CD14-positive monocyte (primary cell): Measurements from ENCODE around the gene PRRC2A. TPM values are rescaled to one million over a fixed set of nuclear protein-coding genes. Genes with fewer than 3 reads are reported as not detected.

Experiments
- DNase-seq, 3 donors: peaks; one replicate each; pipeline ENCODE4 v3.0.0-alpha.2; 2011 to 2022
- H2AFZ ChIP-seq: 2 replicates; pipeline ENCODE4 v1.6.0; 2012; ENCODE audit warnings: mild to moderate bottlenecking, low read depth, low read length, inconsistent platforms; ENCODE audit not compliant: insufficient read depth, poor library complexity, severe bottlenecking
- H3K27ac ChIP-seq, 2 donors: 1 replicate in 1 of 2; 2 replicates in 1 of 2; pipeline ENCODE4 v1.5.1; 2012 to 2013; ENCODE audit warnings: low read length in 2 of 2, control low read depth in 1 of 2, inconsistent platforms in 1 of 2, low read depth in 1 of 2, mild to moderate bottlenecking in 1 of 2
- H3K27me3 ChIP-seq, 2 donors: one replicate each; pipeline versions ENCODE4 v1.6.0 to v1.6.1; 2011 to 2013; ENCODE audit warnings: low read length in 2 of 2; ENCODE audit not compliant: control insufficient read depth in 2 of 2, insufficient read depth in 2 of 2
- H3K36me3 ChIP-seq, 2 donors: replicated peaks in 1 of 2; 1 replicate in 1 of 2; 2 replicates in 1 of 2; pipeline versions ENCODE4 v1.5.1 to v1.6.1; 2012 to 2013; ENCODE audit warnings: low read length in 2 of 2, control low read depth in 1 of 2, inconsistent platforms in 1 of 2, mild to moderate bottlenecking in 1 of 2; ENCODE audit not compliant: insufficient read depth in 2 of 2, control insufficient read depth in 1 of 2
- H3K4me1 ChIP-seq, 2 donors: 1 replicate in 1 of 2; 2 replicates in 1 of 2; pipeline versions ENCODE4 v1.5.1 to v1.6.1; 2012 to 2013; ENCODE audit warnings: low read length in 2 of 2, control low read depth in 1 of 2, inconsistent platforms in 1 of 2, mild to moderate bottlenecking in 1 of 2, moderate library complexity in 1 of 2; ENCODE audit not compliant: insufficient read depth in 2 of 2, control insufficient read depth in 1 of 2
- H3K4me2 ChIP-seq: replicated peaks from 2 replicates; pipeline ENCODE3; 2012; ENCODE audit warnings: low read length, moderate library complexity, mild to moderate bottlenecking; ENCODE audit not compliant: poor library complexity, severe bottlenecking; ENCODE audit errors: extremely low read depth
- H3K4me3 ChIP-seq, 3 experiments: fragments of 200-600 bp in 1 of 3; sonication (generic) in 1 of 3; replicated peaks in 1 of 3; 1 replicate in 2 of 3; 2 replicates in 1 of 3; pipeline ENCODE4 v1.5.1; 2011 to 2013; ENCODE audit warnings: low read length in 3 of 3, mild to moderate bottlenecking in 3 of 3, control low read depth in 2 of 3, low read depth in 2 of 3, inconsistent platforms in 1 of 3, moderate library complexity in 1 of 3
- H3K79me2 ChIP-seq: 2 replicates; pipeline ENCODE4 v1.6.0; 2012; ENCODE audit warnings: mild to moderate bottlenecking, control low read depth, inconsistent platforms, low read length, moderate library complexity; ENCODE audit not compliant: insufficient read depth
- H3K9ac ChIP-seq: 2 replicates; pipeline ENCODE4 v1.6.0; 2017; ENCODE audit warnings: low read length, mild to moderate bottlenecking; ENCODE audit not compliant: insufficient read depth, poor library complexity, severe bottlenecking
- H3K9me3 ChIP-seq, 2 donors: replicated peaks in 1 of 2; 1 replicate in 1 of 2; 2 replicates in 1 of 2; pipeline versions ENCODE4 v1.5.1 to v1.6.1; 2012 to 2013; ENCODE audit warnings: low read length in 2 of 2, control low read depth in 1 of 2; ENCODE audit not compliant: control insufficient read depth in 1 of 2, insufficient read depth in 1 of 2
- H4K20me1 ChIP-seq: 2 replicates; pipeline ENCODE4 v1.6.0; 2012; ENCODE audit warnings: mild to moderate bottlenecking, low read length, control low read depth, moderate library complexity; ENCODE audit not compliant: insufficient read depth
- H3K27ac Mint-ChIP-seq, 7 donors: one replicate each; pipeline ENCODE4 v1.8.0; 2020; ENCODE audit warnings: mild to moderate bottlenecking in 7 of 7, mixed read lengths in 7 of 7, moderate library complexity in 6 of 7, inconsistent platforms in 2 of 7
- H3K27me3 Mint-ChIP-seq, 3 donors: one replicate each; pipeline ENCODE4 v1.8.0; 2021 to 2022; ENCODE audit warnings: low read depth in 3 of 3, mild to moderate bottlenecking in 3 of 3, mixed read lengths in 3 of 3, moderate library complexity in 3 of 3, inconsistent platforms in 1 of 3
- H3K36me3 Mint-ChIP-seq, 2 donors: one replicate each; pipeline ENCODE4 v1.8.0; 2020; ENCODE audit warnings: mixed read lengths in 2 of 2, inconsistent platforms in 1 of 2, mild to moderate bottlenecking in 1 of 2
- H3K4me1 Mint-ChIP-seq: one replicate; pipeline ENCODE4 v1.8.0; 2020; ENCODE audit warnings: mild to moderate bottlenecking, mixed read lengths
- H3K4me3 Mint-ChIP-seq, 2 donors: one replicate each; pipeline ENCODE4 v1.8.0; 2020; ENCODE audit warnings: mild to moderate bottlenecking in 2 of 2, mixed read lengths in 2 of 2, moderate library complexity in 1 of 2
- H3K9me3 Mint-ChIP-seq, 7 donors: one replicate each; pipeline ENCODE4 v1.8.0; 2020 to 2022; ENCODE audit warnings: mixed read lengths in 7 of 7, mild to moderate bottlenecking in 6 of 7, moderate library complexity in 6 of 7, inconsistent platforms in 2 of 7
- CTCF ChIP-seq: fragments of 200-600 bp; IDR thresholded peaks from one replicate; pipeline ENCODE4 v1.8.0; 2022; ENCODE audit warnings: antibody characterized with exemption, mild to moderate bottlenecking
- WGBS: methylation state at CpG from one replicate; pipeline ENCODE4 v1.1.5; 2013; ENCODE audit warnings: missing lambda C conversion rate; ENCODE audit not compliant: insufficient coverage; 5-methylcytosine and 5-hydroxymethylcytosine counted together
- intact Hi-C, 2 donors: fragments of 100-400 bp; cut with micrococcal nuclease; formaldehyde crosslinking; loops; one replicate each; pipeline versions ENCODE4 v1.15.0 to v1.15.1; 2023
- polyA plus RNA-seq, 3 donors: library from polyadenylated mRNA; depleted of rRNA in 1 of 3; unstranded in 2 of 3; stranded (reverse) in 1 of 3; fragments of 300-500 nt in 2 of 3; fragments of >200 nt in 1 of 3; fragmentation: Illumina TruSeq in 2 of 3; gene quantifications; 1 replicate in 2 of 3; 2 replicates in 1 of 3; pipeline ENCODE4 v1.2.3, GENCODE V29; 2012 to 2021

PRRC2A gene
- polyA plus RNA-seq, 3 donors, result 1.2 to 76.7 (median 2.3) TPM

GRCh38 chr6:31624070-31624469 lies 3.6 kb downstream of the PRRC2A start:
- Histone ChIP-seq H3K9ac (no peak overlapping the region), H4K20me1 (peaks cover 37% of the 10 kb centered on the region), H3K27me3 (no peaks in the 10 kb centered on the region), H3K4me3 (no peak overlapping the region), H3K27ac (peak overlapping the region in 1 of 2 donors; percentile 48), H3K9me3 (no peaks in the 10 kb centered on the region), H3K79me2 (peaks cover 80% of the 10 kb centered on the region), H2AFZ (no peak overlapping the region), H3K4me1 (peaks cover 28 to 29% of the 10 kb centered on the region in 2 donors), H3K36me3 (peaks cover 55 to 61% of the 10 kb centered on the region in 2 donors), H3K4me2 (no peak overlapping the region)
- peak overlapping the region in 4 of 7 donors; percentile 54 to 100 (median 68) for H3K27ac Mint-ChIP-seq
- H3K36me3 Mint-ChIP-seq, result peaks cover 56 to 60% of the 10 kb centered on the region in 2 donors
- WGBS, result no CpG with 5 or more reads among the region's 10 CpGs
- TF ChIP-seq CTCF, result no peak
- DNase-seq, result no peak
- H3K4me1 Mint-ChIP-seq, result peaks cover 25% of the 10 kb centered on the region
- intact Hi-C loops, result loop anchor here in 1 of 2 donors (5.0 kb wide), 1 partner anchor 43 kb away; the partner anchor contains the start of genes CSNK2B and LY6G5B
- peaks cover 0 to 3% (median 1%) of the 10 kb centered on the region in 3 donors for H3K27me3 Mint-ChIP-seq
- no peaks in the 10 kb centered on the region for H3K9me3 Mint-ChIP-seq
- H3K4me3 Mint-ChIP-seq, result no peak overlapping the region

- Mint-ChIP-seq H3K36me3 (peaks cover 83 to 89% of the 10 kb centered on the region in 2 donors), H3K27me3 (peaks cover 0 to 3% (median 1%) of the 10 kb centered on the region in 3 donors), H3K4me3 (no peak overlapping the region), H3K9me3 (no peaks in the 10 kb centered on the region), H3K27ac (peak overlapping the region in 3 of 7 donors; percentile 66 to 80 (median 66)), H3K4me1 (peaks cover 12% of the 10 kb centered on the region)
- Histone ChIP-seq H4K20me1 (peaks cover 64% of the 10 kb centered on the region), H2AFZ (no peak overlapping the region), H3K27ac (peak overlapping the region in 1 of 2 donors; percentile 20), H3K9me3 (no peaks in the 10 kb centered on the region), H3K4me1 (peaks cover 12 to 13% of the 10 kb centered on the region in 2 donors), H3K27me3 (no peaks in the 10 kb centered on the region), H3K36me3 (peaks cover 82 to 90% of the 10 kb centered on the region in 2 donors), H3K4me3 (no peak overlapping the region), H3K4me2 (no peak overlapping the region), H3K79me2 (peaks cover 74% of the 10 kb centered on the region), H3K9ac (no peak overlapping the region)
- DNase-seq, result no peak
- no peak for TF ChIP-seq CTCF
- 100% methylated on average over 2 of the region's 10 CpGs for WGBS
- intact Hi-C loops, result no loop called here
These were observed 6.4 kb downstream of the PRRC2A start for GRCh38 chr6:31626952-31627351.
